ENCODE measurements around the gene ZMYM4. TPM values are rescaled to one million over a fixed set of nuclear protein-coding genes. Genes with fewer than 3 reads are reported as not detected.

Gene ZMYM4
- polyA plus RNA-seq, 1 of the 3 experiments (the other 2 are of a cell fraction): 12.2 TPM

GRCh38 chr1:35320937-35321336 is 52.4 kb downstream of the ZMYM4 start:
- ChIA-PET CTCF (interaction anchor here (0.7 to 1.6 kb wide), 2 partner anchors 23 to 140 kb away, joined by 3 to 4 read pairs; no protein-coding TSS in a partner anchor), POLR2A (no interaction called here)
- Histone ChIP-seq H2AFZ (ENCODE audit: low read depth) (no peak overlapping the region), H4K20me1 (ENCODE audit: insufficient read depth) (peaks cover 4% of the 10 kb centered on the region), H3K9me3 (no peaks in the 10 kb centered on the region), H3K4me3 (ENCODE audit: low read depth in 2 of 2, low read length in 1 of 2) (no peak overlapping the region), H3F3A (replicated peaks; ENCODE audit: insufficient read depth) (peaks cover 5% of the 10 kb centered on the region), H3K36me3 (replicated peaks in 1 of 2; ENCODE audit: control insufficient read depth in 1 of 2, insufficient read depth in 2 of 2, low read length in 1 of 2) (peaks cover 2 to 19% of the 10 kb centered on the region in 2 experiments), H3K9ac (no peak overlapping the region), H3K27me3 (ENCODE audit: insufficient read depth) (no peaks in the 10 kb centered on the region), H3K79me2 (ENCODE audit: insufficient read depth) (peaks cover 95% of the 10 kb centered on the region), H3K4me1 (ENCODE audit: control insufficient read depth in 1 of 2, insufficient read depth in 2 of 2, low read depth in 1 of 2, low read length in 1 of 2) (peaks cover 6 to 7% of the 10 kb centered on the region in 2 experiments; a peak in 2 of 4 replicates), H3K27ac (ENCODE audit: low read depth in 2 of 2, low read length in 1 of 2) (no peak overlapping the region), H3K4me2 (no peak overlapping the region), H3K9me2 (no peaks in the 10 kb centered on the region)
- 100% methylated on average over 3 of the region's 3 CpGs for WGBS (ENCODE audit: low lambda C conversion rate)
- no peak for DNase-seq
- TF ChIP-seq TAF1 (IDR thresholded peaks at IDR 0.05; ENCODE audit: borderline replicate concordance, low read depth, low read length) (no peak), USF1 (IDR thresholded peaks at IDR 0.05; ENCODE audit: borderline replicate concordance, low read depth) (no peak), POLR2AphosphoS5 (IDR thresholded peaks at IDR 0.05; ENCODE audit: low read depth, low read length) (no peak), EP300 (IDR thresholded peaks at IDR 0.05; ENCODE audit: borderline replicate concordance in 1 of 2, low read depth in 1 of 2, low read length in 1 of 2) (no peak), IRF3 (IDR thresholded peaks at IDR 0.05; ENCODE audit: low read depth, low read length) (no peak), NRF1 (IDR thresholded peaks at IDR 0.05; ENCODE audit: low read depth, low read length) (no peak), CHD2 (IDR thresholded peaks at IDR 0.05; ENCODE audit: low read length, partially characterized antibody) (no peak), MAX (IDR thresholded peaks at IDR 0.05; ENCODE audit: low read depth) (no peak), RCOR1 (IDR thresholded peaks at IDR 0.05; ENCODE audit: low read length) (no peak), YY1 (IDR thresholded peaks at IDR 0.05; ENCODE audit: low read depth) (no peak), CTCF (IDR thresholded peaks at IDR 0.05) (no peak), FOSL2 (IDR thresholded peaks at IDR 0.05; ENCODE audit: borderline replicate concordance, low read depth) (no peak), FOXJ3 (CRISPR knock-in tag; IDR thresholded peaks at IDR 0.05) (no peak), TCF12 (IDR thresholded peaks at IDR 0.05) (no peak), EZH2phosphoT487 (IDR thresholded peaks at IDR 0.05; ENCODE audit: borderline replicate concordance, low read depth) (no peak), MEF2A (IDR thresholded peaks at IDR 0.05; ENCODE audit: borderline replicate concordance, low read depth) (no peak), GATA2 (CRISPR knock-in tag; IDR thresholded peaks at IDR 0.05) (no peak)
